HepG2 (cell line): ENCODE results near the gene ARL5B. TPM values are rescaled to one million over a fixed set of nuclear protein-coding genes. Genes with fewer than 3 reads are reported as not detected.

Source experiments
- ATAC-seq: fragments of 200-7000 bp; cut with Tn5 transposase; 3 replicates; pipeline ENCODE4 v1.9.1; 2020; ENCODE audit warnings: mild to moderate bottlenecking, moderate library complexity
- BruUV-seq: library from RNA; stranded (reverse); fragments of 400-500 nt; replicated peaks from 2 replicates; lab custom pipeline; 2021; lab: Mats Ljungman, UMichigan
- CTCF ChIA-PET: fragments of 300-600 bp; formaldehyde crosslinking; extraction: SDS; loops from one replicate; lab custom pipeline; 2021; ENCODE audit warnings: low total read pairs, inconsistent platforms, low intra/inter-chr PET ratio; lab: Yijun Ruan, JAX
- POLR2A ChIA-PET: fragments of 350-600 bp; sonication (Branson Sonifier 250); formaldehyde crosslinking; loops from one replicate; lab custom pipeline; 2020; ENCODE audit warnings: antibody characterized with exemption, inconsistent platforms; lab: Yijun Ruan, JAX
- DNase-seq: peaks from one replicate; pipeline ENCODE4 v3.0.0-alpha.2; 2015; ENCODE audit warnings: low spot score
- FAIRE-seq: peaks from 3 replicates; lab custom pipeline; 2011; peaks lifted over from hg19 to GRCh38; lab: Jason Lieb, UNC
- H2AFZ ChIP-seq: one replicate; pipeline ENCODE4 v1.6.1; 2011; ENCODE audit warnings: low read length, inconsistent platforms
- H3K27ac ChIP-seq: fragments of 300-600 bp; 3 replicates; pipeline ENCODE4 v1.8.0; 2011; ENCODE audit warnings: mixed run types, mild to moderate bottlenecking, mixed read lengths, low read length, inconsistent platforms; ENCODE audit not compliant: insufficient read depth; ENCODE audit errors: extremely low read length
- H3K27me3 ChIP-seq, 2 experiments: fragments of 200-600 bp in 1 of 2; 2 replicates in 1 of 2; 3 replicates in 1 of 2; pipeline versions ENCODE4 v1.6.0 to v1.8.0; 2011; ENCODE audit warnings: low read length in 2 of 2, mild to moderate bottlenecking in 2 of 2, moderate library complexity in 2 of 2, inconsistent platforms in 1 of 2; ENCODE audit not compliant: insufficient read depth in 2 of 2, control insufficient read depth in 1 of 2
- H3K36me3 ChIP-seq, 2 experiments: fragments of 200-600 bp in 1 of 2; replicated peaks in 1 of 2; 2 replicates in 1 of 2; 3 replicates in 1 of 2; pipeline versions ENCODE4 v1.5.1 to v1.8.0; 2011; ENCODE audit warnings: low read length in 2 of 2, inconsistent platforms in 1 of 2; ENCODE audit not compliant: insufficient read depth in 2 of 2, control insufficient read depth in 1 of 2
- H3K4me1 ChIP-seq: 2 replicates; pipeline ENCODE4 v1.5.1; 2012; ENCODE audit warnings: low read length, inconsistent platforms; ENCODE audit not compliant: insufficient read depth
- H3K4me2 ChIP-seq: 2 replicates; pipeline ENCODE4 v1.6.0; 2011; ENCODE audit warnings: low read depth, low read length, inconsistent platforms
- H3K4me3 ChIP-seq, 3 experiments: fragments of 200-600 bp in 1 of 3; sonication (generic), shearing (Covaris generic) in 1 of 3; replicated peaks in 1 of 3; 2 replicates each; pipeline ENCODE4 v1.5.1; 2011 to 2016; ENCODE audit warnings: low read length in 3 of 3, inconsistent platforms in 2 of 3, low read depth in 2 of 3, mild to moderate bottlenecking in 2 of 3, control low read depth in 1 of 3, mixed read lengths in 1 of 3; ENCODE audit not compliant: insufficient read depth in 1 of 3
- H3K79me2 ChIP-seq: one replicate; pipeline ENCODE4 v1.6.1; 2011; ENCODE audit warnings: low read length, inconsistent platforms; ENCODE audit not compliant: insufficient read depth
- H3K9ac ChIP-seq: 2 replicates; pipeline ENCODE4 v1.6.0; 2011; ENCODE audit warnings: mild to moderate bottlenecking, low read depth, low read length, inconsistent platforms; ENCODE audit not compliant: insufficient read depth
- H3K9me3 ChIP-seq: 2 replicates; pipeline ENCODE4 v1.5.1; 2012; ENCODE audit warnings: mild to moderate bottlenecking, low read length
- H4K20me1 ChIP-seq: 2 replicates; pipeline ENCODE4 v1.6.0; 2011; ENCODE audit warnings: inconsistent platforms, mild to moderate bottlenecking, low read length, moderate library complexity; ENCODE audit not compliant: insufficient read depth
- CBX5 ChIP-seq: sonication (generic); formaldehyde crosslinking; IDR thresholded peaks from 2 replicates; pipeline ENCODE4 v1.4.0; 2020; ENCODE audit warnings: missing genetic modification reagents, borderline replicate concordance
- EEA1 ChIP-seq: sonication (generic); formaldehyde crosslinking; IDR thresholded peaks from 2 replicates; pipeline ENCODE4 v1.5.1; 2020; ENCODE audit warnings: mild to moderate bottlenecking, missing genetic modification reagents, borderline replicate concordance
- ETS1 ChIP-seq: sonication (generic); formaldehyde crosslinking; IDR thresholded peaks from 2 replicates; pipeline ENCODE4 v1.4.0; 2020; ENCODE audit warnings: missing genetic modification reagents
- IRF2 ChIP-seq: IDR thresholded peaks from 2 replicates; pipeline ENCODE4 v1.6.1; 2018; ENCODE audit warnings: missing genetic modification reagents, missing compliant biosample characterization
- MED13 ChIP-seq: sonication (generic); formaldehyde crosslinking; IDR thresholded peaks from 2 replicates; pipeline ENCODE4 v1.5.0; 2020; ENCODE audit warnings: missing genetic modification reagents
- PCBP1 ChIP-seq: fragments of 200-400 bp; formaldehyde crosslinking; IDR thresholded peaks from 2 replicates; pipeline ENCODE4 v1.6.1; 2017; ENCODE audit warnings: mild to moderate bottlenecking, low read depth, low read length, borderline replicate concordance
- PCBP2 ChIP-seq: fragments of 200-400 bp; formaldehyde crosslinking; optimal IDR thresholded peaks from 2 replicates; pipeline ENCODE3; 2018; ENCODE audit warnings: low read length, low read depth; ENCODE audit not compliant: poor library complexity, severe bottlenecking
- PRMT3 ChIP-seq: sonication (generic); formaldehyde crosslinking; IDR thresholded peaks from 2 replicates; pipeline ENCODE4 v1.8.1; 2022; ENCODE audit warnings: low read depth, mild to moderate bottlenecking, moderate library complexity, missing genetic modification reagents, borderline replicate concordance
- SALL1 ChIP-seq: sonication (generic); formaldehyde crosslinking; IDR thresholded peaks from 2 replicates; pipeline ENCODE4 v1.8.0; 2022; ENCODE audit warnings: mild to moderate bottlenecking, missing genetic modification reagents
- SRSF4 ChIP-seq: fragments of 200-400 bp; formaldehyde crosslinking; IDR thresholded peaks from one replicate; pipeline ENCODE4 v1.6.1; 2018; ENCODE audit warnings: mild to moderate bottlenecking, low read depth, low read length, moderate library complexity; ENCODE audit not compliant: poor library complexity, severe bottlenecking
- THRA ChIP-seq: sonication (generic); formaldehyde crosslinking; IDR thresholded peaks from 2 replicates; pipeline ENCODE4 v1.4.0; 2020; ENCODE audit warnings: missing genetic modification reagents, borderline replicate concordance
- TOE1 ChIP-seq: sonication (generic); formaldehyde crosslinking; IDR thresholded peaks from 2 replicates; pipeline ENCODE4 v1.4.0; 2020; ENCODE audit warnings: mild to moderate bottlenecking, missing genetic modification reagents
- ZBTB34 ChIP-seq: sonication (generic); formaldehyde crosslinking; IDR thresholded peaks from 2 replicates; pipeline ENCODE4 v1.8.0; 2022; ENCODE audit warnings: mild to moderate bottlenecking, missing genetic modification reagents
- ZNF264 ChIP-seq: sonication (generic); formaldehyde crosslinking; IDR thresholded peaks from 2 replicates; pipeline ENCODE4 v1.4.0; 2020; ENCODE audit warnings: missing genetic modification reagents
- ZNF580 ChIP-seq: IDR thresholded peaks from 2 replicates; pipeline ENCODE4 v1.6.1; 2016; ENCODE audit warnings: low read depth, borderline replicate concordance
- ZNF652 ChIP-seq: IDR thresholded peaks from 2 replicates; pipeline ENCODE4 v1.6.1; 2016; ENCODE audit warnings: low read depth, borderline replicate concordance
- WGBS: methylation state at CpG from one replicate; pipeline ENCODE4 v1.1.6; 2017; ENCODE audit warnings: low lambda C conversion rate; 5-methylcytosine and 5-hydroxymethylcytosine counted together
- in situ Hi-C: cut with HindIII; loops from 2 replicates; pipeline ENCODE4 v1.10.0; 2017; ENCODE audit warnings: low pct_unique_long_range_greater_than_20kb; ENCODE audit not compliant: extremely low pct_ligation_motif_present
- intact Hi-C: fragments of 100-400 bp; cut with micrococcal nuclease; formaldehyde crosslinking; loops from one replicate; pipeline ENCODE4 v1.10.0; 2022; ENCODE audit not compliant: unreplicated experiment
- polyA plus RNA-seq, 8 experiments: library from polyadenylated mRNA; depleted of rRNA in 3 of 8; stranded (reverse) in 7 of 8; unstranded in 1 of 8; fragments of >200 nt; fragmentation: Illumina TruSeq in 4 of 8; extraction: Trizol in 4 of 8; gene quantifications; 2 replicates each; pipeline versions ENCODE4 v1.2.1 to v1.2.3, GENCODE V29; 2011 to 2016; ENCODE audit warnings: low read depth in 4 of 8, missing spikeins in 1 of 8, mixed read lengths in 1 of 8; ENCODE audit not compliant: insufficient read depth in 1 of 8
- total RNA-seq, 5 experiments: library from RNA; depleted of rRNA; stranded (reverse); fragments of >200 nt; fragmentation: Illumina TruSeq; extraction: Trizol; gene quantifications; 2 replicates each; pipeline ENCODE4 v1.2.3, GENCODE V29; 2016; ENCODE audit warnings: low read depth in 1 of 5

ARL5B gene
- total and polyA plus RNA-seq, 2 of the 13 experiments (the other 11 are each of a cell fraction or from before 2014, with no cell fraction given): 26.6 to 32.7 TPM

- in situ Hi-C loops (loop anchor here (25.0 kb wide), 1 partner anchor 1102 kb away; no protein-coding TSS in a partner anchor), intact Hi-C loops (no loop called here)
- Histone ChIP-seq H3K4me2 (no peak overlapping the region), H3K36me3 (no peaks in the 10 kb centered on the region), H3K4me1 (peaks cover 11% of the 10 kb centered on the region), H3K27me3 (no peaks in the 10 kb centered on the region), H3K4me3 (no peak overlapping the region), H3K9ac (no peak overlapping the region), H3K79me2 (no peaks in the 10 kb centered on the region), H4K20me1 (no peaks in the 10 kb centered on the region), H3K9me3 (no peaks in the 10 kb centered on the region), H2AFZ (no peak overlapping the region), H3K27ac (no peak overlapping the region)
- TF ChIP-seq THRA (CRISPR knock-in tag) (no peak), PCBP2 (no peak), SRSF4 (no peak), IRF2 (CRISPR knock-in tag) (no peak)
- WGBS: 30% methylated on average over 3 of the region's 3 CpGs
- POLR2A ChIA-PET: no interaction called here
- no TSS peak for BruUV-seq
- peak; percentile 42 for ATAC-seq
- CTCF ChIA-PET: no interaction called here
- DNase-seq: no peak
- no peak for FAIRE-seq
Measured at GRCh38 chr10:18684953-18685352, 25.7 kb downstream of the ARL5B start.

GRCh38 chr10:18685555-18685954, 26.3 kb downstream of the ARL5B start:
- Histone ChIP-seq H3K4me1 (peaks cover 11% of the 10 kb centered on the region), H3K9me3 (no peaks in the 10 kb centered on the region), H3K36me3 (no peaks in the 10 kb centered on the region), H3K27me3 (no peaks in the 10 kb centered on the region), H3K79me2 (no peaks in the 10 kb centered on the region), H4K20me1 (no peaks in the 10 kb centered on the region), H3K4me3 (no peak overlapping the region), H3K27ac (no peak overlapping the region), H2AFZ (no peak overlapping the region), H3K4me2 (no peak overlapping the region), H3K9ac (no peak overlapping the region)
- BruUV-seq: no TSS peak
- no peak for ATAC-seq
- intact Hi-C loops (no loop called here), in situ Hi-C loops (loop anchor here (25.0 kb wide), 1 partner anchor 1102 kb away; no protein-coding TSS in a partner anchor)
- ChIA-PET POLR2A (no interaction called here), CTCF (no interaction called here)
- WGBS: 79% methylated on average over 7 of the region's 7 CpGs
- DNase-seq: no peak
- no peak for FAIRE-seq
- TF ChIP-seq ZNF264 (CRISPR knock-in tag) (no peak), CBX5 (CRISPR knock-in tag) (no peak), MED13 (CRISPR knock-in tag) (no peak), ETS1 (CRISPR knock-in tag) (no peak), ZNF580 (CRISPR knock-in tag) (no peak), EEA1 (no peak), ZNF652 (CRISPR knock-in tag) (no peak), SALL1 (CRISPR knock-in tag) (no peak), PRMT3 (CRISPR knock-in tag) (no peak), PCBP1 (no peak), TOE1 (no peak), ZBTB34 (no peak)
